ENCODE data around the gene PLTP.

The PLTP gene

DNA sequence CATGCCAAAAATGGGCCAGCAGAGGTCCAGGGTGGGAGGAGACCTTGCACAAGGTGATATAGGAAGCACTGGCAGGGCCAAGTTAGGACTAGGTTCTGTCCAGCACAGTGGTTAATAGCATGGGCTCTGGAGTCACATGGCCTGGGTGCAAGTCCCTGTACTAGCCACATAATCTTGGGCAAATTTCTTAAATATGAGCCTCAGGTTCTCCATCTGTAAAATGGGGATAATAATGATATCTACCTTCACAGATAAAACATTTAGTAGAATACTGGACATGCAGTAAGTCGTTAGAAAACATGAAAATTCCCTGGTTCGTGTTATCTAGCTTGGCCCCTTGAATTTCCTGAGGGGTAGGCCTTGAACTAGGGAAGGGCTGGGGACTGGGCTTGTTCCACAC lies 14.7 kb downstream of the PLTP start:
- no peaks in the 10 kb centered on the region for H3K4me1 ChIP-seq (ENCODE audit: control insufficient read depth, insufficient read depth, low read length)
- no peaks in the 10 kb centered on the region for H3K9me3 ChIP-seq (ENCODE audit: control insufficient read depth, insufficient read depth, low read depth, low read length)
- no peak overlapping the region for H3K27ac ChIP-seq (ENCODE audit: extremely low read depth, low read depth, low read length)
- no peak for TF ChIP-seq ZNF169 (tag by site-specific recombination; IDR thresholded peaks at IDR 0.05)
- TF ChIP-seq SP2 (tag by site-specific recombination; IDR thresholded peaks at IDR 0.05): no peak
- no peak for TF ChIP-seq ZNF707 (tag by site-specific recombination; IDR thresholded peaks at IDR 0.05)
- no peak for TF ChIP-seq ZNF777 (tag by site-specific recombination; IDR thresholded peaks at IDR 0.05; ENCODE audit: borderline replicate concordance)
- no peak for TF ChIP-seq ZNF610 (tag by site-specific recombination; IDR thresholded peaks at IDR 0.05; ENCODE audit: borderline replicate concordance)
- TF ChIP-seq ZIC2 (tag by site-specific recombination; IDR thresholded peaks at IDR 0.05): no peak
- TF ChIP-seq, protein P1, sequence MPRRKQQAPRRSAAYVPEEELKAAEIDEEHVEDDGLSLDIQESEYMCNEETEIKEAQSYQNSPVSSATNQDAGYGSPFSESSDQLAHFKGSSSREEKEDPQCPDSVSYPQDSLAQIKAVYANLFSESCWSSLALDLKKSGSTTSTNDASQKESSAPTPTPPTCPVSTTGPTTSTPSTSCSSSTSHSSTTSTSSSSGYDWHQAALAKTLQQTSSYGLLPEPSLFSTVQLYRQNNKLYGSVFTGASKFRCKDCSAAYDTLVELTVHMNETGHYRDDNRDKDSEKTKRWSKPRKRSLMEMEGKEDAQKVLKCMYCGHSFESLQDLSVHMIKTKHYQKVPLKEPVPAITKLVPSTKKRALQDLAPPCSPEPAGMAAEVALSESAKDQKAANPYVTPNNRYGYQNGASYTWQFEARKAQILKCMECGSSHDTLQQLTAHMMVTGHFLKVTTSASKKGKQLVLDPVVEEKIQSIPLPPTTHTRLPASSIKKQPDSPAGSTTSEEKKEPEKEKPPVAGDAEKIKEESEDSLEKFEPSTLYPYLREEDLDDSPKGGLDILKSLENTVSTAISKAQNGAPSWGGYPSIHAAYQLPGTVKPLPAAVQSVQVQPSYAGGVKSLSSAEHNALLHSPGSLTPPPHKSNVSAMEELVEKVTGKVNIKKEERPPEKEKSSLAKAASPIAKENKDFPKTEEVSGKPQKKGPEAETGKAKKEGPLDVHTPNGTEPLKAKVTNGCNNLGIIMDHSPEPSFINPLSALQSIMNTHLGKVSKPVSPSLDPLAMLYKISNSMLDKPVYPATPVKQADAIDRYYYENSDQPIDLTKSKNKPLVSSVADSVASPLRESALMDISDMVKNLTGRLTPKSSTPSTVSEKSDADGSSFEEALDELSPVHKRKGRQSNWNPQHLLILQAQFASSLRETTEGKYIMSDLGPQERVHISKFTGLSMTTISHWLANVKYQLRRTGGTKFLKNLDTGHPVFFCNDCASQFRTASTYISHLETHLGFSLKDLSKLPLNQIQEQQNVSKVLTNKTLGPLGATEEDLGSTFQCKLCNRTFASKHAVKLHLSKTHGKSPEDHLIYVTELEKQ (tag by site-specific recombination; IDR thresholded peaks at IDR 0.05; ENCODE audit: borderline replicate concordance): no peak
- ChIA-PET POLR2A (interaction anchor here (2.1 kb wide), 1 partner anchor 8 kb away, joined by 8 read pairs; no protein-coding TSS in a partner anchor), CTCF (interaction anchor here (1.0 kb wide), 2 partner anchors 8 to 73 kb away, joined by 3 read pairs; no protein-coding TSS in a partner anchor)
- no peak overlapping the region for H3K4me3 ChIP-seq (ENCODE audit: low read depth, low read length)
- peaks cover 0 to 45% of the 10 kb centered on the region in 2 experiments; a peak in 2 of 3 replicates for H3K36me3 ChIP-seq (ENCODE audit: control insufficient read depth in 2 of 2, insufficient read depth in 1 of 2, low read length in 2 of 2)

DNA sequence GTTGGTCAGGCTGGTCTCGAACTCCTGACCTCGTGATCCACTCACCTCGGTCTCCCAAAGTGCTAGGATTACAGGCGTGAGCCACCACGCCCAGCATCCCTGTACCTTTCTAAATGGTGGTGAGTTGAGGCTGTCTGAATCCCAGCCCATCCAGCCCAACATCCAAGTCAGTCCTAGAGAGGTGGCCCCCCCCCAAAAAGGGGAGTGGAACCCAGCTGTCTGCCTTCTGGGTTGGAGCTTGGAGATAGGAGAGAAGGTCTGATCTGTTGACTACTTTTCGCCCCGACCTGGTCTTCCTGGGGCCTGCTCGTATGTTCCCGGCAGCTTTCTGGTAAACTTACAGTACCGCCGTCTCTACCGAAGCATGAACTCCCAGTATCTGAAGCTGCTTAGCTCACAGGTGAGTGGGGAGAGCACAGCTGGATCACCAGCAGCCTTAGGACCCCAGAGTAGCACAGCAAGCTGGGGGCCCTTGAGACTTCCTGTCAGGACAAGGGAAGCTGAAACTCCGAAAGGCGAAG lies 15.3 kb downstream of the PLTP start:
- Histone ChIP-seq H3K36me3 (ENCODE audit: control insufficient read depth in 2 of 2, insufficient read depth in 1 of 2, low read length in 2 of 2) (peaks cover 0 to 45% of the 10 kb centered on the region in 2 experiments; a peak in 2 of 3 replicates), H3K27ac (ENCODE audit: extremely low read depth, low read depth, low read length) (no peak overlapping the region), H3K4me3 (ENCODE audit: low read depth, low read length) (no peak overlapping the region), H3K4me1 (ENCODE audit: control insufficient read depth, insufficient read depth, low read length) (peaks cover 3% of the 10 kb centered on the region; the same call in 1 of the 2 replicates), H3K9me3 (ENCODE audit: control insufficient read depth, insufficient read depth, low read depth, low read length) (no peaks in the 10 kb centered on the region)
- TF ChIP-seq ZXDB (tag by site-specific recombination; IDR thresholded peaks at IDR 0.05) (no peak), ZBTB48 (tag by site-specific recombination; IDR thresholded peaks at IDR 0.05) (no peak), ZNF23 (tag by site-specific recombination; IDR thresholded peaks at IDR 0.05; ENCODE audit: borderline replicate concordance) (no peak), ZNF302 (tag by site-specific recombination; IDR thresholded peaks at IDR 0.05; ENCODE audit: low read depth) (no peak), ZNF585B (tag by site-specific recombination; IDR thresholded peaks at IDR 0.05) (no peak), ZNF549 (tag by site-specific recombination; IDR thresholded peaks at IDR 0.05) (no peak), ZNF266 (tag by site-specific recombination; IDR thresholded peaks at IDR 0.05; ENCODE audit: low read depth) (no peak), ZIC2 (tag by site-specific recombination; IDR thresholded peaks at IDR 0.05) (no peak), ZNF354C (tag by site-specific recombination; IDR thresholded peaks at IDR 0.05; ENCODE audit: borderline replicate concordance, low read depth) (no peak)
- TF ChIP-seq, protein P2, sequence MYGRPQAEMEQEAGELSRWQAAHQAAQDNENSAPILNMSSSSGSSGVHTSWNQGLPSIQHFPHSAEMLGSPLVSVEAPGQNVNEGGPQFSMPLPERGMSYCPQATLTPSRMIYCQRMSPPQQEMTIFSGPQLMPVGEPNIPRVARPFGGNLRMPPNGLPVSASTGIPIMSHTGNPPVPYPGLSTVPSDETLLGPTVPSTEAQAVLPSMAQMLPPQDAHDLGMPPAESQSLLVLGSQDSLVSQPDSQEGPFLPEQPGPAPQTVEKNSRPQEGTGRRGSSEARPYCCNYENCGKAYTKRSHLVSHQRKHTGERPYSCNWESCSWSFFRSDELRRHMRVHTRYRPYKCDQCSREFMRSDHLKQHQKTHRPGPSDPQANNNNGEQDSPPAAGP (tag by site-specific recombination; IDR thresholded peaks at IDR 0.05): no peak
- TF ChIP-seq, protein P3, sequence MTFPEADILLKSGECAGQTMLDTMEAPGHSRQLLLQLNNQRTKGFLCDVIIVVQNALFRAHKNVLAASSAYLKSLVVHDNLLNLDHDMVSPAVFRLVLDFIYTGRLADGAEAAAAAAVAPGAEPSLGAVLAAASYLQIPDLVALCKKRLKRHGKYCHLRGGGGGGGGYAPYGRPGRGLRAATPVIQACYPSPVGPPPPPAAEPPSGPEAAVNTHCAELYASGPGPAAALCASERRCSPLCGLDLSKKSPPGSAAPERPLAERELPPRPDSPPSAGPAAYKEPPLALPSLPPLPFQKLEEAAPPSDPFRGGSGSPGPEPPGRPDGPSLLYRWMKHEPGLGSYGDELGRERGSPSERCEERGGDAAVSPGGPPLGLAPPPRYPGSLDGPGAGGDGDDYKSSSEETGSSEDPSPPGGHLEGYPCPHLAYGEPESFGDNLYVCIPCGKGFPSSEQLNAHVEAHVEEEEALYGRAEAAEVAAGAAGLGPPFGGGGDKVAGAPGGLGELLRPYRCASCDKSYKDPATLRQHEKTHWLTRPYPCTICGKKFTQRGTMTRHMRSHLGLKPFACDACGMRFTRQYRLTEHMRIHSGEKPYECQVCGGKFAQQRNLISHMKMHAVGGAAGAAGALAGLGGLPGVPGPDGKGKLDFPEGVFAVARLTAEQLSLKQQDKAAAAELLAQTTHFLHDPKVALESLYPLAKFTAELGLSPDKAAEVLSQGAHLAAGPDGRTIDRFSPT (tag by site-specific recombination; IDR thresholded peaks at IDR 0.05): no peak
- POLR2A ChIA-PET: interaction anchor here (2.1 kb wide), 1 partner anchor 9 kb away, joined by 8 read pairs; no protein-coding TSS in a partner anchor
- CTCF ChIA-PET: interaction anchor here (0.5 to 1.0 kb wide), 3 partner anchors 9 to 97 kb away, joined by 3 to 5 read pairs (median 3); no protein-coding TSS in a partner anchor
